Stimulated activated CD8-positive, alpha-beta memory T cell treated with anti-CD3 and anti-CD28 coated beads, Interleukin-15, amount 100 ng/mL, for 24 hours (primary cell): ENCODE results near the gene COX14.
"Not testable (repeated sequence)": the region's sequence is repeated elsewhere in the genome, so short reads cannot be mapped to it uniquely, and the experiment has no call there.

Experiments
- DNase-seq: peaks from one replicate; pipeline ENCODE4 v3.0.0-alpha.2; 2020; ENCODE audit warnings: low read depth

The COX14 gene

GRCh38 chr12:50154947-50155346 lies 42.9 kb downstream of the COX14 start:
- not testable (repeated sequence) for DNase-seq

- no peak for DNase-seq
Measured at GRCh38 chr12:50156641-50157040, 44.6 kb downstream of the COX14 start.

- no peak for DNase-seq
Measured at GRCh38 chr12:50157259-50157658, 45.2 kb downstream of the COX14 start.

- no peak for DNase-seq
Measured at GRCh38 chr12:50160643-50161042, 48.6 kb downstream of the COX14 start.

GRCh38 chr12:50162230-50162629 lies 50.2 kb downstream of the COX14 start:
- DNase-seq = no peak

GRCh38 chr12:50164963-50165362 lies 52.9 kb downstream of the COX14 start:
- DNase-seq = no peak

- peak; percentile 24 for DNase-seq
Measured at GRCh38 chr12:50166799-50167048, 54.7 kb downstream of the COX14 start.

GRCh38 chr12:50167049-50167828 lies 55.2 kb downstream of the COX14 start, which contains the start of gene CERS5:
TSS of gene CERS5 (minus strand) at chr12:50167369. CDS start at chr12:50167297, 72 bp downstream.
- peak; percentile 80 for DNase-seq
